H9 (cell line): ENCODE measurements around the gene ARNT2. TPM values are rescaled to one million over a fixed set of nuclear protein-coding genes. Genes with fewer than 3 reads are reported as not detected.

ENCODE experiments used
- DNase-seq: peaks from one replicate; pipeline ENCODE4 v3.0.0-alpha.2; 2017
- H2AFZ ChIP-seq: one replicate; pipeline ENCODE4 v1.6.1; 2013; ENCODE audit warnings: mild to moderate bottlenecking, low read length, control low read depth, moderate library complexity
- H2AK5ac ChIP-seq: 2 replicates; pipeline ENCODE4 v1.6.1; 2013; ENCODE audit warnings: low read length, control low read depth, mixed read lengths; ENCODE audit not compliant: insufficient read length
- H2BK120ac ChIP-seq: one replicate; pipeline ENCODE4 v1.6.1; 2013; ENCODE audit warnings: low read depth, mild to moderate bottlenecking, low read length, control low read depth, inconsistent platforms; ENCODE audit not compliant: poor library complexity, severe bottlenecking
- H2BK12ac ChIP-seq: 2 replicates; pipeline ENCODE4 v1.6.1; 2013; ENCODE audit warnings: low read length, control low read depth, mixed read lengths, low read depth; ENCODE audit not compliant: insufficient read length
- H2BK15ac ChIP-seq: 2 replicates; pipeline ENCODE4 v1.6.1; 2013; ENCODE audit warnings: low read depth, low read length, control low read depth
- H2BK20ac ChIP-seq: one replicate; pipeline ENCODE4 v1.6.1; 2013; ENCODE audit warnings: low read depth, mild to moderate bottlenecking, low read length, control low read depth, inconsistent platforms; ENCODE audit not compliant: poor library complexity, severe bottlenecking
- H2BK5ac ChIP-seq: 2 replicates; pipeline ENCODE4 v1.6.1; 2013; ENCODE audit warnings: low read length, control low read depth, mixed read lengths; ENCODE audit not compliant: insufficient read length
- H3K14ac ChIP-seq: 2 replicates; pipeline ENCODE4 v1.6.1; 2013; ENCODE audit warnings: low read length, control low read depth; ENCODE audit not compliant: insufficient read depth
- H3K18ac ChIP-seq: 2 replicates; pipeline ENCODE4 v1.6.1; 2013; ENCODE audit warnings: low read depth, mild to moderate bottlenecking, mixed read lengths, low read length, control low read depth; ENCODE audit not compliant: insufficient read length
- H3K23ac ChIP-seq: 2 replicates; pipeline ENCODE4 v1.6.1; 2013; ENCODE audit warnings: low read length, control low read depth, mixed read lengths, low read depth; ENCODE audit not compliant: insufficient read length
- H3K23me2 ChIP-seq: 2 replicates; pipeline ENCODE4 v1.6.1; 2013; ENCODE audit warnings: low read depth, mild to moderate bottlenecking, mixed read lengths, low read length, control low read depth; ENCODE audit not compliant: insufficient read length, poor library complexity, severe bottlenecking
- H3K27ac ChIP-seq: 2 replicates; pipeline ENCODE4 v1.5.1; 2013; ENCODE audit warnings: low read length, control low read depth, mixed read lengths, low read depth; ENCODE audit not compliant: insufficient read length
- H3K27me3 ChIP-seq: 2 replicates; pipeline ENCODE4 v1.6.1; 2013; ENCODE audit warnings: low read length, control low read depth, inconsistent platforms; ENCODE audit not compliant: insufficient read depth
- H3K4ac ChIP-seq: 2 replicates; pipeline ENCODE4 v1.6.1; 2013; ENCODE audit warnings: low read depth, mild to moderate bottlenecking, control low read depth, inconsistent platforms, low read length, moderate library complexity
- H3K4me1 ChIP-seq: 2 replicates; pipeline ENCODE4 v1.6.1; 2013; ENCODE audit warnings: low read length, control low read depth, inconsistent platforms; ENCODE audit not compliant: insufficient read depth
- H3K4me2 ChIP-seq: 2 replicates; pipeline ENCODE4 v1.6.1; 2013; ENCODE audit warnings: low read length, control low read depth, mixed read lengths; ENCODE audit not compliant: insufficient read length, insufficient read depth
- H3K56ac ChIP-seq: 2 replicates; pipeline ENCODE4 v1.6.1; 2013; ENCODE audit warnings: low read depth, mild to moderate bottlenecking, mixed read lengths, low read length, control low read depth; ENCODE audit not compliant: insufficient read length
- H3K79me1 ChIP-seq: 2 replicates; pipeline ENCODE4 v1.6.1; 2013; ENCODE audit warnings: low read depth, mild to moderate bottlenecking, moderate library complexity, low read length, control low read depth, inconsistent platforms; ENCODE audit not compliant: insufficient read depth, poor library complexity, severe bottlenecking
- H3K79me2 ChIP-seq: 2 replicates; pipeline ENCODE4 v1.6.1; 2013; ENCODE audit warnings: low read length, control low read depth, inconsistent platforms; ENCODE audit not compliant: insufficient read depth
- H3K9ac ChIP-seq: 2 replicates; pipeline ENCODE4 v1.6.1; 2013; ENCODE audit warnings: low read length, control low read depth, mixed read lengths; ENCODE audit not compliant: insufficient read length; ENCODE audit errors: extremely low read depth
- H3K9me3 ChIP-seq: one replicate; pipeline ENCODE4 v1.6.1; 2013; ENCODE audit warnings: low read depth, low read length, inconsistent platforms; ENCODE audit not compliant: control insufficient read depth
- H3T11ph ChIP-seq: one replicate; pipeline ENCODE4 v1.6.1; 2013; ENCODE audit warnings: mild to moderate bottlenecking, low read length, control low read depth, inconsistent platforms
- H4K20me1 ChIP-seq: one replicate; pipeline ENCODE4 v1.6.1; 2013; ENCODE audit not compliant: control insufficient read depth, insufficient read length, insufficient read depth
- H4K5ac ChIP-seq: 2 replicates; pipeline ENCODE4 v1.6.1; 2013; ENCODE audit warnings: low read depth, mild to moderate bottlenecking, mixed read lengths, low read length, control low read depth; ENCODE audit not compliant: insufficient read length
- H4K8ac ChIP-seq: replicated peaks from 2 replicates; pipeline ENCODE4 v1.6.1; 2013; ENCODE audit warnings: low read length, control low read depth, mixed read lengths, low read depth; ENCODE audit not compliant: insufficient read length
- H4K91ac ChIP-seq: 2 replicates; pipeline ENCODE4 v1.6.1; 2013; ENCODE audit warnings: low read depth, mild to moderate bottlenecking, moderate library complexity, mixed read lengths, low read length, control low read depth; ENCODE audit not compliant: insufficient read length
- H3K27ac Mint-ChIP-seq, 3 experiments: 2 replicates in 2 of 3; 3 replicates in 1 of 3; pipeline ENCODE4 v1.8.0; 2020 to 2021; ENCODE audit warnings: mixed read lengths in 3 of 3, mild to moderate bottlenecking in 1 of 3, moderate library complexity in 1 of 3
- H3K27me3 Mint-ChIP-seq: 2 replicates; pipeline ENCODE4 v1.8.0; 2021; ENCODE audit warnings: low read depth, mild to moderate bottlenecking, moderate library complexity, mixed read lengths
- H3K36me3 Mint-ChIP-seq, 3 experiments: 2 replicates in 2 of 3; 3 replicates in 1 of 3; pipeline ENCODE4 v1.8.0; 2020 to 2021; ENCODE audit warnings: low read depth in 3 of 3, mixed read lengths in 3 of 3; ENCODE audit not compliant: insufficient read depth in 1 of 3
- H3K4me1 Mint-ChIP-seq, 2 experiments: 2 replicates each; pipeline ENCODE4 v1.8.0; 2020; ENCODE audit warnings: mixed read lengths in 2 of 2
- H3K4me3 Mint-ChIP-seq, 2 experiments: 2 replicates in 1 of 2; 3 replicates in 1 of 2; pipeline ENCODE4 v1.8.0; 2020 to 2021; ENCODE audit warnings: mild to moderate bottlenecking in 2 of 2, mixed read lengths in 2 of 2, moderate library complexity in 1 of 2
- H3K9me3 Mint-ChIP-seq, 2 experiments: 2 replicates in 1 of 2; 3 replicates in 1 of 2; pipeline ENCODE4 v1.8.0; 2020; ENCODE audit warnings: mild to moderate bottlenecking in 2 of 2, mixed read lengths in 2 of 2, moderate library complexity in 1 of 2
- total RNA-seq: library from RNA; stranded (reverse); gene quantifications from 2 replicates; pipeline ENCODE4 v1.2.1, GENCODE V29; 2021
- TF ChIP-seq, protein P1 (sequence below): fragments of 200-600 bp; sonication (generic); conservative IDR thresholded peaks from 3 replicates; pipeline ENCODE4 v1.8.0; 2021; ENCODE audit warnings: antibody characterized with exemption, mild to moderate bottlenecking

ARNT2 gene
- total RNA-seq, 1 experiment from 2014 or later: 10.5 TPM

DNA sequence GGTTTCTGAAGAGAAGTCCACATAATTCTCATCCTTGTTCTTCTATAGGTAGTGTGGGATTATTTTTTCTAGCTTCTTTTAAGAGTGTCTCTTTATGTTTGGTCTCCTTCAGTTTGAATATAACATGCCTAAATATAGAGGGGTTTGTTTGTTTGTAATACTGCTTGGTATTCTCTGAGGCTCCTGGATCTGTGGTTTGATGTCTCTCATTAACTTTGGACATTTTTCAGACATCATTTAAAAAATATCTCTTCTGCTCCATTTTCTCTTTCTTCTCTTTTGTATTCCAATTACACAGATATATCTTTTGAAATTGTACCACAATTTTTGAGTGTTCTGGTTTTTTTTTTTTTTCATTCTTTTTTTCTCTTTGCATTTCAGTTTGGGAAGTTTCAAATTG lies 113.1 kb downstream of the ARNT2 start:
- Histone ChIP-seq H3K79me2 (no peaks in the 10 kb centered on the region), H3K27me3 (no peaks in the 10 kb centered on the region), H3K56ac (no peak overlapping the region), H2BK12ac (no peak overlapping the region), H3K79me1 (no peaks in the 10 kb centered on the region), H3K9me3 (no peaks in the 10 kb centered on the region), H2BK120ac (no peak overlapping the region), H3K4me1 (no peaks in the 10 kb centered on the region), H2AK5ac (no peak overlapping the region), H2AFZ (no peak overlapping the region), H3K4ac (no peak overlapping the region), H2BK15ac (no peak overlapping the region), H3K14ac (no peak overlapping the region), H2BK20ac (no peak overlapping the region), H4K8ac (no peak overlapping the region), H3K4me2 (no peak overlapping the region), H2BK5ac (no peak overlapping the region), H3T11ph (no peak overlapping the region), H3K23ac (no peak overlapping the region), H4K20me1 (no peaks in the 10 kb centered on the region), H3K18ac (no peak overlapping the region), H4K5ac (no peak overlapping the region), H3K9ac (no peak overlapping the region), H4K91ac (no peak overlapping the region), H3K27ac (no peak overlapping the region), H3K23me2 (no peaks in the 10 kb centered on the region)
- no peak for DNase-seq
- no peak overlapping the region for H3K4me3 Mint-ChIP-seq
- TF ChIP-seq, protein P1, sequence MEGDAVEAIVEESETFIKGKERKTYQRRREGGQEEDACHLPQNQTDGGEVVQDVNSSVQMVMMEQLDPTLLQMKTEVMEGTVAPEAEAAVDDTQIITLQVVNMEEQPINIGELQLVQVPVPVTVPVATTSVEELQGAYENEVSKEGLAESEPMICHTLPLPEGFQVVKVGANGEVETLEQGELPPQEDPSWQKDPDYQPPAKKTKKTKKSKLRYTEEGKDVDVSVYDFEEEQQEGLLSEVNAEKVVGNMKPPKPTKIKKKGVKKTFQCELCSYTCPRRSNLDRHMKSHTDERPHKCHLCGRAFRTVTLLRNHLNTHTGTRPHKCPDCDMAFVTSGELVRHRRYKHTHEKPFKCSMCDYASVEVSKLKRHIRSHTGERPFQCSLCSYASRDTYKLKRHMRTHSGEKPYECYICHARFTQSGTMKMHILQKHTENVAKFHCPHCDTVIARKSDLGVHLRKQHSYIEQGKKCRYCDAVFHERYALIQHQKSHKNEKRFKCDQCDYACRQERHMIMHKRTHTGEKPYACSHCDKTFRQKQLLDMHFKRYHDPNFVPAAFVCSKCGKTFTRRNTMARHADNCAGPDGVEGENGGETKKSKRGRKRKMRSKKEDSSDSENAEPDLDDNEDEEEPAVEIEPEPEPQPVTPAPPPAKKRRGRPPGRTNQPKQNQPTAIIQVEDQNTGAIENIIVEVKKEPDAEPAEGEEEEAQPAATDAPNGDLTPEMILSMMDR: no peak
- H3K36me3 Mint-ChIP-seq: peaks cover 0 to 23% (median 2%) of the 10 kb centered on the region in 3 experiments; a peak in 5 of 7 replicates
- H3K4me1 Mint-ChIP-seq: no peaks in the 10 kb centered on the region
- H3K9me3 Mint-ChIP-seq: peaks cover 3 to 7% of the 10 kb centered on the region in 2 experiments; a peak in 3 of 5 replicates
- H3K27ac Mint-ChIP-seq: no peak overlapping the region
- H3K27me3 Mint-ChIP-seq: no peaks in the 10 kb centered on the region
